ENCODE measurements around the gene TIMMDC1. TPM values are rescaled to one million over a fixed set of nuclear protein-coding genes. Genes with fewer than 3 reads are reported as not detected.

Gene TIMMDC1
- total and polyA plus RNA-seq, 10 of the 15 experiments (the other 5 are each of a cell fraction or from before 2014, with no cell fraction given): 55.9 to 146 (median 72.1) TPM

DNA sequence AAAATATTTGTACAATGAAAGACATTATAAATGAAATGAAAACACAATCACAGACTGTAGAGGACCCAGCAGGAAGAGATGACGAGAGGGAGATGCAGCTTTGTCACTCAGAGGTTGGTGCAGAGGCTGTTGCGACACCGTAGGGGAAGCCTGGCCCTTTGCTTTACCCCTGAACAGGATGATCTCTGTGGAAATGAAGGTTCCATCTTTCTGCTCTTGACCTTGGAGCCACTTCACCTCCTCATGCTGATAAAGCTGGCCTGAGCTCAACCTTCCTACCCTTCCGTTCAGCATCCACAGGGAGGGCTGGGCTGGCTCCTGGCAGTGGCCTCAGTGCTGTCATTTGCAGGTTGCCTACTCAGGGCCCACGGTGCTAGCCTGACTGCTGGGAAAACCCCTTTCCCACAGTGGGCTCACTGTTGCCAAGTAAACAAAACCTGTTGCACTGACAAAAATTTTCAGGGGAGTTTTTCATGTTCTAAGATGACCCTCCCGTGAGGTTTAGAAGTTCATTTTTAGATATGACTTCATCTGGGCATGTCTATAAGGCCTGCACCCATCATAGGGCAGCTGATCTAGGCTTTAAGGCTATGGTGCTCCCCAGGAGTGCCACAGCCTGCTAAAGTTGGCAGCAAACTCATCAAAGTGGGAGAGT is 64.1 kb downstream of the TIMMDC1 start:
- Histone ChIP-seq H4K20me1 (ENCODE audit: control insufficient read depth, insufficient read depth) (no peaks in the 10 kb centered on the region), H3K9me3 (replicated peaks; ENCODE audit: control insufficient read depth, insufficient read depth, low read length) (peaks cover 2% of the 10 kb centered on the region; the same call in 2 of the 3 replicates), H3K36me3 (ENCODE audit: control insufficient read depth in 2 of 2, insufficient read depth in 2 of 2, low read length in 1 of 2) (no peaks in the 10 kb centered on the region), H3K27ac (ENCODE audit: control insufficient read depth, insufficient read depth) (peak overlapping the region; percentile 98), H2AFZ (ENCODE audit: control insufficient read depth, low read depth, low read length) (peak overlapping the region; percentile 58), H3K4me2 (ENCODE audit: control insufficient read depth, insufficient read depth) (peak overlapping the region; percentile 97), H3K79me2 (ENCODE audit: control insufficient read depth, insufficient read depth, low read length) (peaks cover 50% of the 10 kb centered on the region), H3K9ac (ENCODE audit: control insufficient read depth, insufficient read depth, low read length) (peak overlapping the region; percentile 99), H3K27me3 (replicated peaks in 1 of 2; ENCODE audit: control insufficient read depth in 2 of 2, insufficient read depth in 2 of 2, low read length in 1 of 2) (no peaks in the 10 kb centered on the region), H3K4me1 (ENCODE audit: control insufficient read depth, insufficient read depth, low read length) (peaks cover 14% of the 10 kb centered on the region), H3K4me3 (peak overlapping the region; percentile 58; the same call in 1 of the 2 replicates)
- intact Hi-C loops (cut with micrococcal nuclease; ENCODE audit: unreplicated experiment) (loop anchor here (1.0 to 2.0 kb wide), 4 partner anchors 36 to 268 kb away; partner anchors contain the start of gene ARHGAP31), in situ Hi-C loops (cut with MboI) (no loop called here)
- POLR2A ChIA-PET: interaction anchor here (0.7 to 2.3 kb wide), 16 partner anchors 10 to 267 kb away, joined by 3 to 44 read pairs (median 5); partner anchors contain the start of genes ADPRH, COX17 and TMEM39A
- FAIRE-seq (peak; percentile 47), ATAC-seq (peak; percentile 73), DNase-seq (ENCODE audit: low read depth, low spot score) (peak; percentile 95)
- BruUV-seq (replicated peaks): no TSS peak
- 2% methylated on average over 6 of the region's 6 CpGs for WGBS (ENCODE audit: insufficient coverage, insufficient replicate concordance, low lambda C conversion rate, missing lambda C conversion rate)
- RAD21 ChIA-PET (ENCODE audit: unreplicated experiment): interaction anchor here (0.7 to 11.9 kb wide), 14 partner anchors 10 to 119 kb away, joined by 3 to 239 read pairs (median 6); partner anchors contain the start of genes ADPRH, COX17 and PLA1A
- CTCF ChIA-PET: interaction anchor here (0.7 to 2.7 kb wide), 8 partner anchors 12 to 117 kb away, joined by 3 to 22 read pairs (median 4); partner anchors contain the start of genes ADPRH and PLA1A
- SMC1A ChIA-PET (ENCODE audit: uncharacterized antibody, unreplicated experiment): interaction anchor here (1.0 to 8.9 kb wide), 10 partner anchors 12 to 119 kb away, joined by 3 to 151 read pairs (median 9); partner anchors contain the start of genes ADPRH, PLA1A and TIMMDC1
- TF ChIP-seq, protein P1, sequence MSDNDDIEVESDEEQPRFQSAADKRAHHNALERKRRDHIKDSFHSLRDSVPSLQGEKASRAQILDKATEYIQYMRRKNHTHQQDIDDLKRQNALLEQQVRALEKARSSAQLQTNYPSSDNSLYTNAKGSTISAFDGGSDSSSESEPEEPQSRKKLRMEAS (IDR thresholded peaks at IDR 0.05; ENCODE audit: low read depth, low read length): no peak
- TF ChIP-seq CBFB (IDR thresholded peaks at IDR 0.05; ENCODE audit: low read depth) (peak; percentile 76; the same call in 1 of the 2 replicates), POU2F2 (IDR thresholded peaks at IDR 0.05; ENCODE audit: borderline replicate concordance, low read depth, low read length) (peak; percentile 85), GATAD2B (conservative IDR thresholded peaks at IDR 0.05; ENCODE audit: low read depth) (peak; percentile 77; the same call in 1 of the 2 replicates), BRCA1 (IDR thresholded peaks at IDR 0.05; ENCODE audit: low read depth, low read length) (no peak), HDGF (IDR thresholded peaks at IDR 0.05) (peak; percentile 88), HDAC2 (IDR thresholded peaks at IDR 0.05) (no peak), BACH1 (IDR thresholded peaks at IDR 0.05; ENCODE audit: borderline replicate concordance) (peak; percentile 71; the same call in 1 of the 2 replicates), FOS (IDR thresholded peaks at IDR 0.05; ENCODE audit: borderline replicate concordance, extremely low read depth, insufficient read length) (no peak)
- TF ChIP-seq, protein P2, sequence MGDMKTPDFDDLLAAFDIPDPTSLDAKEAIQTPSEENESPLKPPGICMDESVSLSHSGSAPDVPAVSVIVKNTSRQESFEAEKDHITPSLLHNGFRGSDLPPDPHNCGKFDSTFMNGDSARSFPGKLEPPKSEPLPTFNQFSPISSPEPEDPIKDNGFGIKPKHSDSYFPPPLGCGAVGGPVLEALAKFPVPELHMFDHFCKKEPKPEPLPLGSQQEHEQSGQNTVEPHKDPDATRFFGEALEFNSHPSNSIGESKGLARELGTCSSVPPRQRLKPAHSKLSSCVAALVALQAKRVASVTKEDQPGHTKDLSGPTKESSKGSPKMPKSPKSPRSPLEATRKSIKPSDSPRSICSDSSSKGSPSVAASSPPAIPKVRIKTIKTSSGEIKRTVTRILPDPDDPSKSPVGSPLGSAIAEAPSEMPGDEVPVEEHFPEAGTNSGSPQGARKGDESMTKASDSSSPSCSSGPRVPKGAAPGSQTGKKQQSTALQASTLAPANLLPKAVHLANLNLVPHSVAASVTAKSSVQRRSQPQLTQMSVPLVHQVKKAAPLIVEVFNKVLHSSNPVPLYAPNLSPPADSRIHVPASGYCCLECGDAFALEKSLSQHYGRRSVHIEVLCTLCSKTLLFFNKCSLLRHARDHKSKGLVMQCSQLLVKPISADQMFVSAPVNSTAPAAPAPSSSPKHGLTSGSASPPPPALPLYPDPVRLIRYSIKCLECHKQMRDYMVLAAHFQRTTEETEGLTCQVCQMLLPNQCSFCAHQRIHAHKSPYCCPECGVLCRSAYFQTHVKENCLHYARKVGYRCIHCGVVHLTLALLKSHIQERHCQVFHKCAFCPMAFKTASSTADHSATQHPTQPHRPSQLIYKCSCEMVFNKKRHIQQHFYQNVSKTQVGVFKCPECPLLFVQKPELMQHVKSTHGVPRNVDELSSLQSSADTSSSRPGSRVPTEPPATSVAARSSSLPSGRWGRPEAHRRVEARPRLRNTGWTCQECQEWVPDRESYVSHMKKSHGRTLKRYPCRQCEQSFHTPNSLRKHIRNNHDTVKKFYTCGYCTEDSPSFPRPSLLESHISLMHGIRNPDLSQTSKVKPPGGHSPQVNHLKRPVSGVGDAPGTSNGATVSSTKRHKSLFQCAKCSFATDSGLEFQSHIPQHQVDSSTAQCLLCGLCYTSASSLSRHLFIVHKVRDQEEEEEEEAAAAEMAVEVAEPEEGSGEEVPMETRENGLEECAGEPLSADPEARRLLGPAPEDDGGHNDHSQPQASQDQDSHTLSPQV (IDR thresholded peaks at IDR 0.05): no peak; the same call in 1 of the 2 replicates
- TF ChIP-seq, protein P3, sequence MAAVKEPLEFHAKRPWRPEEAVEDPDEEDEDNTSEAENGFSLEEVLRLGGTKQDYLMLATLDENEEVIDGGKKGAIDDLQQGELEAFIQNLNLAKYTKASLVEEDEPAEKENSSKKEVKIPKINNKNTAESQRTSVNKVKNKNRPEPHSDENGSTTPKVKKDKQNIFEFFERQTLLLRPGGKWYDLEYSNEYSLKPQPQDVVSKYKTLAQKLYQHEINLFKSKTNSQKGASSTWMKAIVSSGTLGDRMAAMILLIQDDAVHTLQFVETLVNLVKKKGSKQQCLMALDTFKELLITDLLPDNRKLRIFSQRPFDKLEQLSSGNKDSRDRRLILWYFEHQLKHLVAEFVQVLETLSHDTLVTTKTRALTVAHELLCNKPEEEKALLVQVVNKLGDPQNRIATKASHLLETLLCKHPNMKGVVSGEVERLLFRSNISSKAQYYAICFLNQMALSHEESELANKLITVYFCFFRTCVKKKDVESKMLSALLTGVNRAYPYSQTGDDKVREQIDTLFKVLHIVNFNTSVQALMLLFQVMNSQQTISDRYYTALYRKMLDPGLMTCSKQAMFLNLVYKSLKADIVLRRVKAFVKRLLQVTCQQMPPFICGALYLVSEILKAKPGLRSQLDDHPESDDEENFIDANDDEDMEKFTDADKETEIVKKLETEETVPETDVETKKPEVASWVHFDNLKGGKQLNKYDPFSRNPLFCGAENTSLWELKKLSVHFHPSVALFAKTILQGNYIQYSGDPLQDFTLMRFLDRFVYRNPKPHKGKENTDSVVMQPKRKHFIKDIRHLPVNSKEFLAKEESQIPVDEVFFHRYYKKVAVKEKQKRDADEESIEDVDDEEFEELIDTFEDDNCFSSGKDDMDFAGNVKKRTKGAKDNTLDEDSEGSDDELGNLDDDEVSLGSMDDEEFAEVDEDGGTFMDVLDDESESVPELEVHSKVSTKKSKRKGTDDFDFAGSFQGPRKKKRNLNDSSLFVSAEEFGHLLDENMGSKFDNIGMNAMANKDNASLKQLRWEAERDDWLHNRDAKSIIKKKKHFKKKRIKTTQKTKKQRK (IDR thresholded peaks at IDR 0.05; ENCODE audit: low read depth, low read length): no peak
- TF ChIP-seq, protein P4, sequence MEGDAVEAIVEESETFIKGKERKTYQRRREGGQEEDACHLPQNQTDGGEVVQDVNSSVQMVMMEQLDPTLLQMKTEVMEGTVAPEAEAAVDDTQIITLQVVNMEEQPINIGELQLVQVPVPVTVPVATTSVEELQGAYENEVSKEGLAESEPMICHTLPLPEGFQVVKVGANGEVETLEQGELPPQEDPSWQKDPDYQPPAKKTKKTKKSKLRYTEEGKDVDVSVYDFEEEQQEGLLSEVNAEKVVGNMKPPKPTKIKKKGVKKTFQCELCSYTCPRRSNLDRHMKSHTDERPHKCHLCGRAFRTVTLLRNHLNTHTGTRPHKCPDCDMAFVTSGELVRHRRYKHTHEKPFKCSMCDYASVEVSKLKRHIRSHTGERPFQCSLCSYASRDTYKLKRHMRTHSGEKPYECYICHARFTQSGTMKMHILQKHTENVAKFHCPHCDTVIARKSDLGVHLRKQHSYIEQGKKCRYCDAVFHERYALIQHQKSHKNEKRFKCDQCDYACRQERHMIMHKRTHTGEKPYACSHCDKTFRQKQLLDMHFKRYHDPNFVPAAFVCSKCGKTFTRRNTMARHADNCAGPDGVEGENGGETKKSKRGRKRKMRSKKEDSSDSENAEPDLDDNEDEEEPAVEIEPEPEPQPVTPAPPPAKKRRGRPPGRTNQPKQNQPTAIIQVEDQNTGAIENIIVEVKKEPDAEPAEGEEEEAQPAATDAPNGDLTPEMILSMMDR (IDR thresholded peaks at IDR 0.05 in 2 of 3, conservative IDR thresholded peaks at IDR 0.05 in 1 of 3; ENCODE audit: control insufficient read depth in 2 of 3, extremely low read depth in 1 of 3, insufficient read depth in 1 of 3, low read depth in 3 of 3, low read length in 3 of 3): no peak

All from GM12878 (cell line).